SK-N-MC (cell line): ENCODE results near the gene CALD1.

Experiments used
- EZH2 ChIP-seq: fragments of 200-600 bp; sonication (generic); IDR thresholded peaks from one replicate; pipeline ENCODE4 v1.6.1; 2017; ENCODE audit warnings: antibody characterized with exemption
- POLR2AphosphoS5 ChIP-seq: IDR thresholded peaks from 2 replicates; pipeline ENCODE4 v1.6.1; 2012; ENCODE audit warnings: mild to moderate bottlenecking, low read depth, low read length, borderline replicate concordance

GRCh38 chr7:134804351-134804750, 24.9 kb downstream of the CALD1 start:
- TF ChIP-seq POLR2AphosphoS5 (no peak), EZH2 (no peak)
